ENCODE results near the gene CUL3. TPM values are rescaled to one million over a fixed set of nuclear protein-coding genes. Genes with fewer than 3 reads are reported as not detected.

CUL3 gene
- total RNA-seq, 1 donor from 2014 or later: 95.5 TPM

GRCh38 chr2:224421065-224421464 is 164.1 kb downstream of the CUL3 start:
- H3K36me3 ChIP-seq (ENCODE audit: insufficient read depth, low read length): no peaks in the 10 kb centered on the region
- H3K4me1 Mint-ChIP-seq (ENCODE audit: low read depth, unreplicated experiment): peaks cover 6% of the 10 kb centered on the region
- no peak overlapping the region for H3K4me2 ChIP-seq (ENCODE audit: low read length)
- H3K27me3 Mint-ChIP-seq (ENCODE audit: low read depth, unreplicated experiment): peaks cover 2% of the 10 kb centered on the region
- H3K4me1 ChIP-seq (ENCODE audit: insufficient read depth, low read length): no peaks in the 10 kb centered on the region
- H3K27ac Mint-ChIP-seq (ENCODE audit: unreplicated experiment): no peak overlapping the region
- no peak overlapping the region for H2AFZ ChIP-seq (ENCODE audit: low read depth, low read length)
- TF ChIP-seq CTCF (IDR thresholded peaks at IDR 0.05; ENCODE audit: insufficient read depth, low read depth, low read length): no peak
- no peaks in the 10 kb centered on the region for H3K36me3 Mint-ChIP-seq (ENCODE audit: low read depth, unreplicated experiment)
- H3K27ac ChIP-seq (ENCODE audit: low read depth, low read length): no peak overlapping the region
- H3K4me3 Mint-ChIP-seq (ENCODE audit: unreplicated experiment): no peak overlapping the region
- no peaks in the 10 kb centered on the region for H3K79me2 ChIP-seq (ENCODE audit: insufficient read depth, low read length)
- no peak for DNase-seq (ENCODE audit: low read depth)
- H4K20me1 ChIP-seq (ENCODE audit: insufficient read depth, low read length): no peaks in the 10 kb centered on the region
- H3K9me3 Mint-ChIP-seq (ENCODE audit: unreplicated experiment): peaks cover 2% of the 10 kb centered on the region
- no peak overlapping the region for H3K4me3 ChIP-seq (ENCODE audit: insufficient read depth, low read depth, low read length)
- H3K9ac ChIP-seq (ENCODE audit: low read length): no peak overlapping the region
- no peak for FAIRE-seq
- H3K27me3 ChIP-seq (ENCODE audit: insufficient read depth, low read length): no peaks in the 10 kb centered on the region
- H3K9me3 ChIP-seq (ENCODE audit: insufficient read depth, low read depth, low read length): no peaks in the 10 kb centered on the region

Other genes with a start within 250 kb of the CUL3 start
- not detected in 2 replicates for gene FAM124B, start 183.3 kb downstream of the CUL3 start, total RNA-seq
- not detected in 2 replicates for gene CCDC195, start 131.0 kb upstream of the CUL3 start, total RNA-seq

Measured in astrocyte (in vitro differentiated cells and primary cell).